Spinal cord (tissue), 10 donors: ENCODE data around the gene HEXIM1. TPM values are rescaled to one million over a fixed set of nuclear protein-coding genes. Genes with fewer than 3 reads are reported as not detected.

ENCODE experiments used
- DNase-seq, 6 donors: peaks; one replicate each; pipeline versions ENCODE4 v3.0.0 to v3.0.0-alpha.2; 2013 to 2015; ENCODE audit warnings: low spot score in 6 of 6, low read depth in 4 of 6
- H3K27ac ChIP-seq: one replicate; pipeline ENCODE4 v1.5.1; 2013; ENCODE audit warnings: low read depth, low read length, control low read depth
- H3K27me3 ChIP-seq: one replicate; pipeline ENCODE4 v1.6.1; 2013; ENCODE audit warnings: low read length; ENCODE audit not compliant: control insufficient read depth, insufficient read depth
- H3K36me3 ChIP-seq: one replicate; pipeline ENCODE4 v1.6.1; 2013; ENCODE audit warnings: low read length; ENCODE audit not compliant: control insufficient read depth, insufficient read depth
- H3K4me1 ChIP-seq: one replicate; pipeline ENCODE4 v1.6.1; 2013; ENCODE audit warnings: low read length; ENCODE audit not compliant: control insufficient read depth, insufficient read depth
- H3K4me3 ChIP-seq: one replicate; pipeline ENCODE4 v1.5.1; 2013; ENCODE audit warnings: low read depth, low read length, control low read depth
- H3K9me3 ChIP-seq: one replicate; pipeline ENCODE4 v1.6.1; 2013; ENCODE audit warnings: low read length; ENCODE audit not compliant: control insufficient read depth, insufficient read depth
- WGBS: methylation state at CpG from one replicate; pipeline ENCODE4 v1.1.5; 2013; ENCODE audit warnings: missing lambda C conversion rate; ENCODE audit not compliant: insufficient coverage; 5-methylcytosine and 5-hydroxymethylcytosine counted together
- polyA plus RNA-seq, 2 donors: library from polyadenylated mRNA; unstranded; fragments of 120-200 nt; gene quantifications; one replicate each; pipeline ENCODE4 v1.2.1, GENCODE V29; 2013; ENCODE audit not compliant: insufficient read length in 2 of 2
- total RNA-seq, 2 donors: library from RNA; depleted of rRNA in 1 of 2; stranded (reverse); fragments of 120-200 nt in 1 of 2; fragments of >200 nt in 1 of 2; gene quantifications; one replicate each; pipeline versions ENCODE4 v1.2.3 to v1.2.4, GENCODE V29; 2013 to 2014
- donor health status: healthy.

HEXIM1 gene
- total and polyA plus RNA-seq, 4 donors, result 16.1 to 28.0 (median 21.2) TPM

GRCh38 chr17:45135192-45135977 is 12.9 kb upstream of the HEXIM1 start, which contains the start of gene ACBD4:
Gene ACBD4 (plus strand): TSS chr17:45135687. CDS start chr17:45136145, 458 bp downstream.
- H3K27ac ChIP-seq, result peak within 1 kb of the TSS; percentile 69
- peak in 5 of 6 donors; percentile 92 to 99 (median 96) for DNase-seq
- WGBS, result 10% methylated on average over 34 of the region's 40 CpGs
- H3K27me3 ChIP-seq, result no peaks in the 10 kb centered on the region
- peaks cover 44% of the 10 kb centered on the region for H3K4me1 ChIP-seq
- H3K4me3 ChIP-seq, result peak within 1 kb of the TSS; percentile 82
- no peaks in the 10 kb centered on the region for H3K9me3 ChIP-seq
- peaks cover 16% of the 10 kb centered on the region for H3K36me3 ChIP-seq

GRCh38 chr17:45135978-45136791 is 12.1 kb upstream of the HEXIM1 start:
- Histone ChIP-seq H3K4me3 (peak overlapping the region; percentile 82), H3K9me3 (no peaks in the 10 kb centered on the region), H3K4me1 (peaks cover 36% of the 10 kb centered on the region), H3K27ac (no peak overlapping the region), H3K36me3 (peaks cover 14% of the 10 kb centered on the region), H3K27me3 (no peaks in the 10 kb centered on the region)
- no peak for DNase-seq
- WGBS, result 78% methylated on average over 19 of the region's 21 CpGs

GRCh38 chr17:45136846-45137560 is 11.3 kb upstream of the HEXIM1 start:
- peaks cover 29% of the 10 kb centered on the region for H3K4me1 ChIP-seq
- H3K27ac ChIP-seq, result no peak overlapping the region
- DNase-seq, result no peak
- H3K4me3 ChIP-seq, result no peak overlapping the region
- peaks cover 14% of the 10 kb centered on the region for H3K36me3 ChIP-seq
- no peaks in the 10 kb centered on the region for H3K27me3 ChIP-seq
- no peaks in the 10 kb centered on the region for H3K9me3 ChIP-seq
- 86% methylated on average over 9 of the region's 12 CpGs for WGBS

- peaks cover 14% of the 10 kb centered on the region for H3K36me3 ChIP-seq
- H3K27ac ChIP-seq, result no peak overlapping the region
- H3K9me3 ChIP-seq, result no peaks in the 10 kb centered on the region
- DNase-seq, result no peak
- no peaks in the 10 kb centered on the region for H3K27me3 ChIP-seq
- H3K4me1 ChIP-seq, result peaks cover 26% of the 10 kb centered on the region
- 89% methylated on average over 10 of the region's 11 CpGs for WGBS
- no peak overlapping the region for H3K4me3 ChIP-seq
Observed at GRCh38 chr17:45137561-45138305, 10.5 kb upstream of the HEXIM1 start.

GRCh38 chr17:45138911-45139532 is 9.3 kb upstream of the HEXIM1 start:
- Histone ChIP-seq H3K27me3 (no peaks in the 10 kb centered on the region), H3K36me3 (peaks cover 14% of the 10 kb centered on the region), H3K4me1 (peaks cover 31% of the 10 kb centered on the region), H3K9me3 (no peaks in the 10 kb centered on the region), H3K4me3 (no peak overlapping the region), H3K27ac (no peak overlapping the region)
- DNase-seq, result no peak
- 84% methylated on average over 10 of the region's 14 CpGs for WGBS

GRCh38 chr17:45139533-45139920 is 8.7 kb upstream of the HEXIM1 start:
- WGBS, result no CpG with 5 or more reads among the region's 4 CpGs
- Histone ChIP-seq H3K27me3 (no peaks in the 10 kb centered on the region), H3K9me3 (no peaks in the 10 kb centered on the region), H3K4me1 (peaks cover 36% of the 10 kb centered on the region), H3K27ac (no peak overlapping the region), H3K4me3 (no peak overlapping the region), H3K36me3 (peaks cover 14% of the 10 kb centered on the region)
- no peak for DNase-seq

- H3K27me3 ChIP-seq, result no peaks in the 10 kb centered on the region
- peak overlapping the region; percentile 48 for H3K4me3 ChIP-seq
- no peak for DNase-seq
- peaks cover 3% of the 10 kb centered on the region for H3K36me3 ChIP-seq
- WGBS, result 79% methylated on average over 10 of the region's 13 CpGs
- H3K4me1 ChIP-seq, result peaks cover 37% of the 10 kb centered on the region
- peak overlapping the region; percentile 96 for H3K27ac ChIP-seq
- no peaks in the 10 kb centered on the region for H3K9me3 ChIP-seq
Observed at GRCh38 chr17:45143094-45143670, 5.1 kb upstream of the HEXIM1 start.

GRCh38 chr17:45143767-45144198 is 4.5 kb upstream of the HEXIM1 start:
- no peaks in the 10 kb centered on the region for H3K9me3 ChIP-seq
- peaks cover 39% of the 10 kb centered on the region for H3K4me1 ChIP-seq
- peaks cover 2% of the 10 kb centered on the region for H3K36me3 ChIP-seq
- peak overlapping the region; percentile 48 for H3K4me3 ChIP-seq
- 10% methylated on average over 3 of the region's 21 CpGs for WGBS
- H3K27ac ChIP-seq, result peak overlapping the region; percentile 96
- peak in 2 of 6 donors; percentile 28 to 90 for DNase-seq
- H3K27me3 ChIP-seq, result no peaks in the 10 kb centered on the region
